GM13977 (cell line): Measurements from ENCODE around the gene NFATC2.

Source experiments
- DNase-seq: peaks from one replicate; pipeline ENCODE4 v3.0.0; 2012; ENCODE audit warnings: low spot score
- in situ Hi-C: fragments of 300-500 bp; cut with MboI; formaldehyde crosslinking; loops from one replicate; pipeline ENCODE4 v1.12.0; 2022; ENCODE audit warnings: low sequenced_read_pairs, low pct_unique_long_range_greater_than_20kb, mixed read lengths, inconsistent platforms; ENCODE audit not compliant: unreplicated experiment
- TF ChIP-seq, protein P1 (sequence below): IDR thresholded peaks from 2 replicates; pipeline ENCODE4 v1.5.1; 2012; ENCODE audit warnings: mild to moderate bottlenecking, control low read depth; ENCODE audit not compliant: insufficient read depth; ENCODE audit errors: extremely low read depth, missing control alignments

NFATC2 gene

DNA sequence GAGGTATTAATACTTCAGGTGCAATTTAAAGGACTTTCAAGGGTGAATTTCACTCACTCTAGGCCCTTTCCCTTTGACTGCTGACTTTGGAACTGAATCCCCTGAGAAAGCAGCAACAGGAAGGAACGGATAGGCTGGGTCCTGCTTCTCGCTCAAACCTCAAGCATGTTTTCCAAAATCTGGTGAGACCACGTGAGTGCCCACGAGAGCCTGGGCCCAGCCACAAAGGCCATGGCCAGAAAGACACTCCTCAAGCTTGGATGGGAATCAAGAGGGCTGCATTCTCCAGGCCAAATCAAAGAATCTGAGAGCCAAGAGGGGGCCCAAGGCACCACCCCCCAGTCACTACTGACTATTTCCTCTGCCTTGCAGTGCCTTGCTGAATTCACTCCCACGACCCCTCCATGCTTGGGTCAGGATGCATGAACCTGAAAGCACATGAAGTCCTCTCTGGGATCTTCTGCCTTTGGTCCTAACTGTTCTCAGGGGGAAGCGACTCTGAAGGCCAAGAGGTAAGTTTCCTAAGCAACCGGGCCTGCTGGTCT is 146.1 kb downstream of the NFATC2 start:
- TF ChIP-seq, protein P1, sequence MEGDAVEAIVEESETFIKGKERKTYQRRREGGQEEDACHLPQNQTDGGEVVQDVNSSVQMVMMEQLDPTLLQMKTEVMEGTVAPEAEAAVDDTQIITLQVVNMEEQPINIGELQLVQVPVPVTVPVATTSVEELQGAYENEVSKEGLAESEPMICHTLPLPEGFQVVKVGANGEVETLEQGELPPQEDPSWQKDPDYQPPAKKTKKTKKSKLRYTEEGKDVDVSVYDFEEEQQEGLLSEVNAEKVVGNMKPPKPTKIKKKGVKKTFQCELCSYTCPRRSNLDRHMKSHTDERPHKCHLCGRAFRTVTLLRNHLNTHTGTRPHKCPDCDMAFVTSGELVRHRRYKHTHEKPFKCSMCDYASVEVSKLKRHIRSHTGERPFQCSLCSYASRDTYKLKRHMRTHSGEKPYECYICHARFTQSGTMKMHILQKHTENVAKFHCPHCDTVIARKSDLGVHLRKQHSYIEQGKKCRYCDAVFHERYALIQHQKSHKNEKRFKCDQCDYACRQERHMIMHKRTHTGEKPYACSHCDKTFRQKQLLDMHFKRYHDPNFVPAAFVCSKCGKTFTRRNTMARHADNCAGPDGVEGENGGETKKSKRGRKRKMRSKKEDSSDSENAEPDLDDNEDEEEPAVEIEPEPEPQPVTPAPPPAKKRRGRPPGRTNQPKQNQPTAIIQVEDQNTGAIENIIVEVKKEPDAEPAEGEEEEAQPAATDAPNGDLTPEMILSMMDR: no peak
- no peak for DNase-seq
- in situ Hi-C loops: no loop called here

DNA sequence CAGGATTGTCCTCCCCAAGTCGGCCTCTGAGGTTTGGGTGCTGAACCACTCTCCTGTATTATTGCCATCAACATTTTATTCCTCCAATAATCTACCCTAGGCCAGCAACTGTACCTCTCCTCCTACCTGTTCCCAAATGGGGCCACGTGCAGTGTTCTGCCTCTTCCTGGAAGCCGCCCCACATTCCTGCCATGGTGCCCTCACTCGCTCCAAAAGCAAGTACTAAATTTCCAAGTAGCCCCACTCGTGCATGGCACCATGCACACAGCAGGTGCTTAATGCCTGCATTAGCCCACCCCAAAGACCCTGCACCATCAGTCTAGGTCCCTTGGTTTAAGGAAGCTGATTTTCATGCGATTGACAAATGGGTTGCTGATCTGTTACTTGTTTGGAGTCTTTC is 147.8 kb downstream of the NFATC2 start:
- TF ChIP-seq, protein P1: no peak
- DNase-seq: no peak
- in situ Hi-C loops: no loop called here

DNA sequence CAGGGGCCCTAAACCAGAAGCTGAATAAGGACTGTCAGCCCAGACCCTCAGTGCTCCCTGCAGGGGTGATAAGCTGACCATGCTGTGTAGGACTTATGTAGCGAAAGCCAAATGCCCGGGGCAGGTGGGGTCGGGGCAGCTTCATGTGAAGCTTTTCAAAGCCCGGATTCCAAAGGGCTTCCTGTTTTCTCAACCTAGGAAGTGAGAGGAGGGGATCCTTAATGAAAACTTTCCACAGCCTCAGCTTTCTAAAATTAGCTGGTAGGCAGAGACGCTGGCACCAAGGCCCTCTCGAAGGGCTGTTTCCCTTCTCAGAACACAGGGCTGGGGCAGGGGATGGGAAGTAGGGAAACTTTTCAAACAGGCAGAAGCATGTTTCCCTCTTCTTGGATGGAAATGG is 148.9 kb downstream of the NFATC2 start:
- in situ Hi-C loops: no loop called here
- TF ChIP-seq, protein P1: no peak
- DNase-seq: no peak

DNA sequence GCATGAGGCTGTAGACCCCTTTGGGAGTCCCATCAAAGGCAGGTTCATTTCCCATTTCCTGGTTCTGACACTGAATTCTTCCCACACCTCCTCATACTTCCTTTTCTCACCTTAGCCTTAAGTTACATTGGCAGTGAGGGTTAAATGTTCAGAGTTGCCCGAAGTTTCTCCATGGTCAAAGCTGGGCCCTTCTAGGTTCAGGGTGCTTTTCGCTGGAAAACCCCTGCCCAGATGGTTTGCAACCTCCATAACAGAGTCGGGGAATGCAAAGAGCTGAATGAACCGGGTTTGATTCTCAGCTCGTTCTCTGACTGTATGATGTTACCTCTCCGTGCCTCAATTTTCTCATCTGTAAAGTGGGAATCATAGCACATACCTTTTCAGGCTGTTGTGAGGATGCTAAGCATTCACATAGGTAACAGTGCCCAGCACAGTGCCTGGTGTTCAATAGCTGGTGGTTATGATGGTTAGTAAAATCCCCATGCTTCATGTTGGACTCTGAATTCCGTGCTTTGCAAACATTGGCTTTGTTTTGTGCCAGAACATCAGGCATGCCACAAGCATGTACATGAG is 149.8 kb downstream of the NFATC2 start:
- TF ChIP-seq, protein P1: no peak
- DNase-seq: no peak
- in situ Hi-C loops: no loop called here

DNA sequence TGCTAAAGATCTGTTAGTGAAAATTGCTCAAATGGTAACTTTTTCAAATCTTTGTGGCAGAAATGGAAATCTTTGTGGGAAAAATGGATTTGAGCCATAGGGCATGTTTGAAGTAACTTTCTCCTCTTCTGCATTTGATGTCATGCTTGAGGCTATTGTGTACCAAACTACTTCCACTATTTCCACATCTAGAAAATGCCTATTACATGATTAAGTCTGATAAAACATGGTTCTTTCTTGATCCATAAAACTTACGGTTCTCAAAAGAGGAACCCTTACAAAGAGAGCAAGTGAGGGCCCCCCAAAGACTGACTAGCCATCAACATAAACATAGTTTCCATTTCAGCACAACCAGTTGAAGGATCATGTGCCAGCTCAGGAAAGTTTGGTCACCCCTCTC is 150.6 kb downstream of the NFATC2 start:
- TF ChIP-seq, protein P1: no peak
- no peak for DNase-seq
- in situ Hi-C loops: no loop called here

DNA sequence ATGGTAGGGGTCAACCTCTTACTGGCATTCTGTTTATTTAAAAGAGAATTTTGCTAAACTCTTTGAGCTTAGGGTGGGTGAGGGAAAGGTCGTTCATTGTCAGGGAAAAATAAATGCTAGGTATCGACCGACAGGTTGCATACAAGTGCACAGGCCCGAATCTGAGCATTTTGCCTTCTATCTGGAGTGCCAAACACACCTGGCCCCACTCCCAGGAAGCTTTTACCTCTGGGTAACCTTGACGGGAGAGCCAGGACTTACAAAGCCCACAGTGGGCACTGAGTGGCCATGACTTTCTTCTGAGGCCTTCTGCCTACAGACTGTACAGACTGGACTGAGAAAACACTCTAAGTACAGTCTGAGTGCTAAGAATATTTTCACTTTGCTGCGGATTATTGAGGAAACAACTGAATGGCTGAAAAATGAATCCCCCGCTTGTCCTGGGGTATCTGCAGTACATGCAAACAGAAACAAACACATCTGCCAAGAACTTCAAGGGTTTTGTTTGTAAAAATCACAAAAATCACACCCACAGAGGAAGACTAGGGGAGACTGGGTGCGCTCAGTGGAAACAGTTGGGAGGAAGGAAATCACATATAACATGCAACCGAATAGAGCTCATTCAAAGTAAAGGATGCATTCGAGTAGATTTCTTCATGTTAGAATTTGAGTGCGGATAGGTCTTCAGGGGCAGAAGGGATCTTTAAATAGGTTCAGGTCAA is 152.8 kb downstream of the NFATC2 start:
- TF ChIP-seq, protein P1: no peak
- no peak for DNase-seq
- in situ Hi-C loops: no loop called here
